Measurements from ENCODE around the gene CERT1.

Gene CERT1

GRCh38 chr5:75405296-75405695, 106.1 kb downstream of the CERT1 start:
- no peak overlapping the region for H3K27ac ChIP-seq
- no peak for TF ChIP-seq CTCF (conservative IDR thresholded peaks at IDR 0.05)
- no peak for TF ChIP-seq ZFX (IDR thresholded peaks at IDR 0.05)

GRCh38 chr5:75395277-75395676, 116.2 kb downstream of the CERT1 start:
- TF ChIP-seq ZFX (IDR thresholded peaks at IDR 0.05): no peak
- no peak for TF ChIP-seq CTCF (conservative IDR thresholded peaks at IDR 0.05)
- no peak overlapping the region for H3K27ac ChIP-seq

- H3K27ac ChIP-seq: no peak overlapping the region
- TF ChIP-seq ZFX (IDR thresholded peaks at IDR 0.05): no peak
- TF ChIP-seq CTCF (conservative IDR thresholded peaks at IDR 0.05): no peak
These were observed 122.0 kb downstream of the CERT1 start for GRCh38 chr5:75389430-75389829.

- TF ChIP-seq ZFX (IDR thresholded peaks at IDR 0.05) (no peak), CTCF (conservative IDR thresholded peaks at IDR 0.05) (no peak)
- H3K27ac ChIP-seq: no peak overlapping the region
These were observed 123.6 kb downstream of the CERT1 start for GRCh38 chr5:75387806-75388205.

- H3K27ac ChIP-seq: no peak overlapping the region
- no peak for TF ChIP-seq ZFX (IDR thresholded peaks at IDR 0.05)
- TF ChIP-seq CTCF (conservative IDR thresholded peaks at IDR 0.05): no peak
These were observed 127.2 kb downstream of the CERT1 start for GRCh38 chr5:75384218-75384617.

GRCh38 chr5:75381456-75381855, 130.0 kb downstream of the CERT1 start:
- TF ChIP-seq ZFX (IDR thresholded peaks at IDR 0.05) (no peak), CTCF (conservative IDR thresholded peaks at IDR 0.05) (no peak)
- H3K27ac ChIP-seq: no peak overlapping the region

- TF ChIP-seq ZFX (IDR thresholded peaks at IDR 0.05) (no peak), CTCF (conservative IDR thresholded peaks at IDR 0.05) (no peak)
- H3K27ac ChIP-seq: no peak overlapping the region
These were observed 131.3 kb downstream of the CERT1 start for GRCh38 chr5:75380099-75380498.
